ENCODE data around the gene ACTA2.

DNA sequence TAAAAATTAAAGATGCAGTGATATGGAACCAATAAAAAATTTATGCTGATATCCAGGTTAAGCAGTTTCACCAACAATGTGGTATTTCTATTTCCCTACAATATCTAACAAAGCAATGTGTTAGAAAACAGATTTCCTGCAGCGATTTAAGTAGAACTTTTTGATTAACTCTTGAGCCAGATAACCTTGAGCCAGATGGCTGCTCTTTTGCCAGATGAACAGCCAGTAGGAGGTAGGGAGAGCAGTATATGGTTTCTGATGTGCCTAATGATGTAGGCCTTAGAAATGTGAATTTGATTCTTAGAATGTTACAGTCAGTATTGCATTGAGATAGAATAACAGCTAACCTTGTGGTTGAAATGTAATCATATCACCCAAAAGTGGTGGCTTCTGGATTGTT lies 41.5 kb downstream of the ACTA2 start:
- TF ChIP-seq POLR2A (IDR thresholded peaks at IDR 0.05) = no peak
- TF ChIP-seq, protein P1, sequence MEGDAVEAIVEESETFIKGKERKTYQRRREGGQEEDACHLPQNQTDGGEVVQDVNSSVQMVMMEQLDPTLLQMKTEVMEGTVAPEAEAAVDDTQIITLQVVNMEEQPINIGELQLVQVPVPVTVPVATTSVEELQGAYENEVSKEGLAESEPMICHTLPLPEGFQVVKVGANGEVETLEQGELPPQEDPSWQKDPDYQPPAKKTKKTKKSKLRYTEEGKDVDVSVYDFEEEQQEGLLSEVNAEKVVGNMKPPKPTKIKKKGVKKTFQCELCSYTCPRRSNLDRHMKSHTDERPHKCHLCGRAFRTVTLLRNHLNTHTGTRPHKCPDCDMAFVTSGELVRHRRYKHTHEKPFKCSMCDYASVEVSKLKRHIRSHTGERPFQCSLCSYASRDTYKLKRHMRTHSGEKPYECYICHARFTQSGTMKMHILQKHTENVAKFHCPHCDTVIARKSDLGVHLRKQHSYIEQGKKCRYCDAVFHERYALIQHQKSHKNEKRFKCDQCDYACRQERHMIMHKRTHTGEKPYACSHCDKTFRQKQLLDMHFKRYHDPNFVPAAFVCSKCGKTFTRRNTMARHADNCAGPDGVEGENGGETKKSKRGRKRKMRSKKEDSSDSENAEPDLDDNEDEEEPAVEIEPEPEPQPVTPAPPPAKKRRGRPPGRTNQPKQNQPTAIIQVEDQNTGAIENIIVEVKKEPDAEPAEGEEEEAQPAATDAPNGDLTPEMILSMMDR (IDR thresholded peaks at IDR 0.05) = no peak

All from Peyer's patch (tissue), 4 donors.